H9 (cell line): Measurements from ENCODE around the gene RNF141. TPM values are rescaled to one million over a fixed set of nuclear protein-coding genes. Genes with fewer than 3 reads are reported as not detected.

Source experiments
- DNase-seq: peaks from one replicate; pipeline ENCODE4 v3.0.0-alpha.2; 2017
- H2AFZ ChIP-seq: one replicate; pipeline ENCODE4 v1.6.1; 2013; ENCODE audit warnings: mild to moderate bottlenecking, low read length, control low read depth, moderate library complexity
- H2AK5ac ChIP-seq: 2 replicates; pipeline ENCODE4 v1.6.1; 2013; ENCODE audit warnings: low read length, control low read depth, mixed read lengths; ENCODE audit not compliant: insufficient read length
- H2BK120ac ChIP-seq: one replicate; pipeline ENCODE4 v1.6.1; 2013; ENCODE audit warnings: low read depth, mild to moderate bottlenecking, low read length, control low read depth, inconsistent platforms; ENCODE audit not compliant: poor library complexity, severe bottlenecking
- H2BK12ac ChIP-seq: 2 replicates; pipeline ENCODE4 v1.6.1; 2013; ENCODE audit warnings: low read length, control low read depth, mixed read lengths, low read depth; ENCODE audit not compliant: insufficient read length
- H2BK15ac ChIP-seq: 2 replicates; pipeline ENCODE4 v1.6.1; 2013; ENCODE audit warnings: low read depth, low read length, control low read depth
- H2BK20ac ChIP-seq: one replicate; pipeline ENCODE4 v1.6.1; 2013; ENCODE audit warnings: low read depth, mild to moderate bottlenecking, low read length, control low read depth, inconsistent platforms; ENCODE audit not compliant: poor library complexity, severe bottlenecking
- H2BK5ac ChIP-seq: 2 replicates; pipeline ENCODE4 v1.6.1; 2013; ENCODE audit warnings: low read length, control low read depth, mixed read lengths; ENCODE audit not compliant: insufficient read length
- H3K14ac ChIP-seq: 2 replicates; pipeline ENCODE4 v1.6.1; 2013; ENCODE audit warnings: low read length, control low read depth; ENCODE audit not compliant: insufficient read depth
- H3K18ac ChIP-seq: 2 replicates; pipeline ENCODE4 v1.6.1; 2013; ENCODE audit warnings: low read depth, mild to moderate bottlenecking, mixed read lengths, low read length, control low read depth; ENCODE audit not compliant: insufficient read length
- H3K23ac ChIP-seq: 2 replicates; pipeline ENCODE4 v1.6.1; 2013; ENCODE audit warnings: low read length, control low read depth, mixed read lengths, low read depth; ENCODE audit not compliant: insufficient read length
- H3K23me2 ChIP-seq: 2 replicates; pipeline ENCODE4 v1.6.1; 2013; ENCODE audit warnings: low read depth, mild to moderate bottlenecking, mixed read lengths, low read length, control low read depth; ENCODE audit not compliant: insufficient read length, poor library complexity, severe bottlenecking
- H3K27ac ChIP-seq: 2 replicates; pipeline ENCODE4 v1.5.1; 2013; ENCODE audit warnings: low read length, control low read depth, mixed read lengths, low read depth; ENCODE audit not compliant: insufficient read length
- H3K27me3 ChIP-seq: 2 replicates; pipeline ENCODE4 v1.6.1; 2013; ENCODE audit warnings: low read length, control low read depth, inconsistent platforms; ENCODE audit not compliant: insufficient read depth
- H3K4ac ChIP-seq: 2 replicates; pipeline ENCODE4 v1.6.1; 2013; ENCODE audit warnings: low read depth, mild to moderate bottlenecking, control low read depth, inconsistent platforms, low read length, moderate library complexity
- H3K4me1 ChIP-seq: 2 replicates; pipeline ENCODE4 v1.6.1; 2013; ENCODE audit warnings: low read length, control low read depth, inconsistent platforms; ENCODE audit not compliant: insufficient read depth
- H3K4me2 ChIP-seq: 2 replicates; pipeline ENCODE4 v1.6.1; 2013; ENCODE audit warnings: low read length, control low read depth, mixed read lengths; ENCODE audit not compliant: insufficient read length, insufficient read depth
- H3K56ac ChIP-seq: 2 replicates; pipeline ENCODE4 v1.6.1; 2013; ENCODE audit warnings: low read depth, mild to moderate bottlenecking, mixed read lengths, low read length, control low read depth; ENCODE audit not compliant: insufficient read length
- H3K79me1 ChIP-seq: 2 replicates; pipeline ENCODE4 v1.6.1; 2013; ENCODE audit warnings: low read depth, mild to moderate bottlenecking, moderate library complexity, low read length, control low read depth, inconsistent platforms; ENCODE audit not compliant: insufficient read depth, poor library complexity, severe bottlenecking
- H3K79me2 ChIP-seq: 2 replicates; pipeline ENCODE4 v1.6.1; 2013; ENCODE audit warnings: low read length, control low read depth, inconsistent platforms; ENCODE audit not compliant: insufficient read depth
- H3K9ac ChIP-seq: 2 replicates; pipeline ENCODE4 v1.6.1; 2013; ENCODE audit warnings: low read length, control low read depth, mixed read lengths; ENCODE audit not compliant: insufficient read length; ENCODE audit errors: extremely low read depth
- H3K9me3 ChIP-seq: one replicate; pipeline ENCODE4 v1.6.1; 2013; ENCODE audit warnings: low read depth, low read length, inconsistent platforms; ENCODE audit not compliant: control insufficient read depth
- H3T11ph ChIP-seq: one replicate; pipeline ENCODE4 v1.6.1; 2013; ENCODE audit warnings: mild to moderate bottlenecking, low read length, control low read depth, inconsistent platforms
- H4K20me1 ChIP-seq: one replicate; pipeline ENCODE4 v1.6.1; 2013; ENCODE audit not compliant: control insufficient read depth, insufficient read length, insufficient read depth
- H4K5ac ChIP-seq: 2 replicates; pipeline ENCODE4 v1.6.1; 2013; ENCODE audit warnings: low read depth, mild to moderate bottlenecking, mixed read lengths, low read length, control low read depth; ENCODE audit not compliant: insufficient read length
- H4K8ac ChIP-seq: replicated peaks from 2 replicates; pipeline ENCODE4 v1.6.1; 2013; ENCODE audit warnings: low read length, control low read depth, mixed read lengths, low read depth; ENCODE audit not compliant: insufficient read length
- H4K91ac ChIP-seq: 2 replicates; pipeline ENCODE4 v1.6.1; 2013; ENCODE audit warnings: low read depth, mild to moderate bottlenecking, moderate library complexity, mixed read lengths, low read length, control low read depth; ENCODE audit not compliant: insufficient read length
- H3K27ac Mint-ChIP-seq, 3 experiments: 2 replicates in 2 of 3; 3 replicates in 1 of 3; pipeline ENCODE4 v1.8.0; 2020 to 2021; ENCODE audit warnings: mixed read lengths in 3 of 3, mild to moderate bottlenecking in 1 of 3, moderate library complexity in 1 of 3
- H3K27me3 Mint-ChIP-seq: 2 replicates; pipeline ENCODE4 v1.8.0; 2021; ENCODE audit warnings: low read depth, mild to moderate bottlenecking, moderate library complexity, mixed read lengths
- H3K36me3 Mint-ChIP-seq, 3 experiments: 2 replicates in 2 of 3; 3 replicates in 1 of 3; pipeline ENCODE4 v1.8.0; 2020 to 2021; ENCODE audit warnings: low read depth in 3 of 3, mixed read lengths in 3 of 3; ENCODE audit not compliant: insufficient read depth in 1 of 3
- H3K4me1 Mint-ChIP-seq, 2 experiments: 2 replicates each; pipeline ENCODE4 v1.8.0; 2020; ENCODE audit warnings: mixed read lengths in 2 of 2
- H3K4me3 Mint-ChIP-seq, 2 experiments: 2 replicates in 1 of 2; 3 replicates in 1 of 2; pipeline ENCODE4 v1.8.0; 2020 to 2021; ENCODE audit warnings: mild to moderate bottlenecking in 2 of 2, mixed read lengths in 2 of 2, moderate library complexity in 1 of 2
- H3K9me3 Mint-ChIP-seq, 2 experiments: 2 replicates in 1 of 2; 3 replicates in 1 of 2; pipeline ENCODE4 v1.8.0; 2020; ENCODE audit warnings: mild to moderate bottlenecking in 2 of 2, mixed read lengths in 2 of 2, moderate library complexity in 1 of 2
- WGBS: extraction: QIAGEN DNeasy Blood & Tissue Kit; methylation state at CpG from one replicate; pipeline ENCODE4 v1.1.7; 2013; ENCODE audit warnings: missing lambda C conversion rate, low lambda C conversion rate, mixed read lengths; ENCODE audit not compliant: insufficient read length; ENCODE audit errors: extremely low coverage; 5-methylcytosine and 5-hydroxymethylcytosine counted together
- total RNA-seq: library from RNA; stranded (reverse); gene quantifications from 2 replicates; pipeline ENCODE4 v1.2.1, GENCODE V29; 2021
- TF ChIP-seq, protein P1 (sequence below): fragments of 200-600 bp; sonication (generic); conservative IDR thresholded peaks from 3 replicates; pipeline ENCODE4 v1.8.0; 2021; ENCODE audit warnings: antibody characterized with exemption, mild to moderate bottlenecking

RNF141 gene
- total RNA-seq, 1 experiment from 2014 or later = 24.7 TPM

DNA sequence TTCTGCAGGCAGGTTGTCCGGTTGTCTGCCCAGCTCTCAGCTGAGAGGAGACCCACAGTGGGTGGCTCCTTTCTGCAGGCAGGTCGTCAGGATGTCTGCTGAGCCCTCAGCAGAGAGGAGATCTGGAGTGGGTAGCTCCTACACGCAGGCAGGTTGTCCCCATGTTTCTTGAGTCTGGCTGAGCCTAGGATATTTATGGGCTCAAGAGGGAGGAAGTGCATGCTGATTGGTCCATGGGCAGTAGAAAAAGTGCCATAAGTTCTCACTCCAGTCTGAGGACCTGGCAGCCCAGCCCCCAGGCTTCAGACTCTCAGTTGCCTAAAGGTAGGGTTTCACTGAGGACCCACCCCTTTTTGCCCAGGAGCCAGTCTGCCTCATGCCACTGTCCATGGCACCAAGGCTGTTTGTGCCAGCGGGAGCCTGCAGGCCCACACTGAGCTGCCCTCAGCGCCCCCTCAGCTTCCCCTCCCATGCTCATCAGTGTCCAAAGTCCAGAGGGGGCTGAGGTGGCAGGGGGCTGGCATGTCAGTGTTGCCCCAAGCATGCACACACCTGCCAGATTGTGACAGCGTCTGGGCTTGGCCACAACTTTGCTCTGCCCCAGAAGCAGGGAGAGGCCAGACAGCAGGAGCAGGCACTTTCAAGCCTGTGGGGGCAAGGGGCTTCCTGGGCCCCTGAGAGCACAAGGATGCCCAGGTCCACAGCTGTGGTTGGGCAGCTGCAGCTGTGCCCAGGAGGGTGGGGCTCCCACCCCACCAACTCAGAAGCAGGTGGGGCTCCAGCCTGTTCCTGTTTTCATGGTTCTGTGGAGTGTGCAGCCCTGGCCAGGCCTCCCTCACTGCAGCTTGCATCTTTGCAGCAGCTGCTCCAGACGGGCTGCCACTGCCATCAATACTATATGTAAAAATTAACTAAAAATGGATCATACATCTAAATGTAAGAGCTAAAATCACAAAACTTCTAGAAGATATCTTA lies 3.8 kb upstream of the RNF141 start:
- WGBS = no CpG with 5 or more reads among the region's 7 CpGs
- Histone ChIP-seq H3K27ac (no peak overlapping the region), H3K4me2 (no peak overlapping the region), H3K9ac (no peak overlapping the region), H4K91ac (no peak overlapping the region), H2BK5ac (no peak overlapping the region), H2AK5ac (no peak overlapping the region), H3K79me2 (no peaks in the 10 kb centered on the region), H3K27me3 (no peaks in the 10 kb centered on the region), H2BK120ac (no peak overlapping the region), H2BK12ac (no peak overlapping the region), H4K8ac (no peak overlapping the region), H3K23me2 (peaks cover 6% of the 10 kb centered on the region), H4K5ac (no peak overlapping the region), H3K79me1 (no peaks in the 10 kb centered on the region), H3K56ac (no peak overlapping the region), H2BK15ac (no peak overlapping the region), H2BK20ac (no peak overlapping the region), H3K4me1 (0 out of 2 replicates have a peak, but pooled peaks cover 2% of the 10 kb centered on the region), H2AFZ (no peak overlapping the region), H3T11ph (no peak overlapping the region), H3K18ac (no peak overlapping the region), H3K14ac (no peak overlapping the region), H4K20me1 (no peaks in the 10 kb centered on the region), H3K23ac (no peak overlapping the region), H3K9me3 (no peaks in the 10 kb centered on the region), H3K4ac (no peak overlapping the region)
- H3K9me3 Mint-ChIP-seq = no peaks in the 10 kb centered on the region
- H3K36me3 Mint-ChIP-seq = no peaks in the 10 kb centered on the region
- TF ChIP-seq, protein P1, sequence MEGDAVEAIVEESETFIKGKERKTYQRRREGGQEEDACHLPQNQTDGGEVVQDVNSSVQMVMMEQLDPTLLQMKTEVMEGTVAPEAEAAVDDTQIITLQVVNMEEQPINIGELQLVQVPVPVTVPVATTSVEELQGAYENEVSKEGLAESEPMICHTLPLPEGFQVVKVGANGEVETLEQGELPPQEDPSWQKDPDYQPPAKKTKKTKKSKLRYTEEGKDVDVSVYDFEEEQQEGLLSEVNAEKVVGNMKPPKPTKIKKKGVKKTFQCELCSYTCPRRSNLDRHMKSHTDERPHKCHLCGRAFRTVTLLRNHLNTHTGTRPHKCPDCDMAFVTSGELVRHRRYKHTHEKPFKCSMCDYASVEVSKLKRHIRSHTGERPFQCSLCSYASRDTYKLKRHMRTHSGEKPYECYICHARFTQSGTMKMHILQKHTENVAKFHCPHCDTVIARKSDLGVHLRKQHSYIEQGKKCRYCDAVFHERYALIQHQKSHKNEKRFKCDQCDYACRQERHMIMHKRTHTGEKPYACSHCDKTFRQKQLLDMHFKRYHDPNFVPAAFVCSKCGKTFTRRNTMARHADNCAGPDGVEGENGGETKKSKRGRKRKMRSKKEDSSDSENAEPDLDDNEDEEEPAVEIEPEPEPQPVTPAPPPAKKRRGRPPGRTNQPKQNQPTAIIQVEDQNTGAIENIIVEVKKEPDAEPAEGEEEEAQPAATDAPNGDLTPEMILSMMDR = no peak
- peaks cover 9 to 10% of the 10 kb centered on the region in 2 experiments for H3K4me1 Mint-ChIP-seq
- H3K4me3 Mint-ChIP-seq = no peak overlapping the region
- H3K27me3 Mint-ChIP-seq = peaks cover 7% of the 10 kb centered on the region; the same call in 1 of the 2 replicates
- no peak for DNase-seq
- H3K27ac Mint-ChIP-seq = no peak overlapping the region; a peak in 1 of 7 replicates
